Spleen (tissue), 7 donors: ENCODE measurements around the gene EFS.

ENCODE experiments used
- CTCF ChIP-seq, 11 experiments: fragments of 200-600 bp in 7 of 11; fragments of 450-650 bp in 4 of 11; sonication (generic) in 4 of 11; IDR thresholded peaks in 8 of 11; conservative IDR thresholded peaks in 3 of 11; 1 replicate in 7 of 11; 2 replicates in 4 of 11; pipeline versions ENCODE4 v1.4.0 to v1.8.0; 2016 to 2021; ENCODE audit warnings: antibody characterized with exemption in 11 of 11, inconsistent platforms in 4 of 11, mild to moderate bottlenecking in 1 of 11
- POLR2A ChIP-seq, 3 donors: fragments of 450-650 bp; IDR thresholded peaks; one replicate each; pipeline ENCODE4 v1.5.1; 2017; ENCODE audit warnings: antibody characterized with exemption in 3 of 3, mild to moderate bottlenecking in 1 of 3
- POLR2AphosphoS5 ChIP-seq, 3 donors: sonication (generic); formaldehyde crosslinking; IDR thresholded peaks; one replicate each; pipeline ENCODE4 v1.5.1; 2017; ENCODE audit warnings: antibody characterized with exemption in 3 of 3
- donor health status: DM: no; HTN: no; CAD: no; lungs with moderate emphysema.
- donor health status: DM: no; HTN: no; CAD: no.
- donor health status: DM: no; HTN: no; CAD: no.

- no peak for TF ChIP-seq CTCF (IDR thresholded peaks at IDR 0.05 in 8 of 11, conservative IDR thresholded peaks at IDR 0.05 in 3 of 11)
- no peak for TF ChIP-seq POLR2A (IDR thresholded peaks at IDR 0.05)
- TF ChIP-seq POLR2AphosphoS5 (IDR thresholded peaks at IDR 0.05) = no peak
Measured at GRCh38 chr14:23386999-23387398, 22.0 kb upstream of the EFS start.
